Naive thymus-derived CD8-positive, alpha-beta T cell (primary cell): ENCODE measurements around the gene C5. TPM values are rescaled to one million over a fixed set of nuclear protein-coding genes. Genes with fewer than 3 reads are reported as not detected.

ENCODE experiments used
- ATAC-seq, 2 donors: fragments of 150-1000 bp; cut with Tn5 transposase in 1 of 2; sonication (Bioruptor Pico), chemical (Tn5 transposase) in 1 of 2; 1 replicate in 1 of 2; 2 replicates in 1 of 2; pipeline ENCODE4 v1.10.0; 2021; ENCODE audit warnings: mild to moderate bottlenecking in 2 of 2, moderate library complexity in 2 of 2
- POLR2A ChIA-PET: fragments of 350-600 bp; sonication (Branson Sonifier 250); formaldehyde crosslinking; loops from one replicate; lab custom pipeline; 2021; ENCODE audit warnings: antibody characterized with exemption; lab: Charles Lee
- DNase-seq, 10 donors: peaks; one replicate each; pipeline versions ENCODE4 v3.0.0 to v3.0.0-alpha.2; 2020 to 2022
- H3K27ac Mint-ChIP-seq, 10 donors: one replicate each; pipeline ENCODE4 v1.8.0; 2020 to 2022; ENCODE audit warnings: mild to moderate bottlenecking in 10 of 10, mixed read lengths in 10 of 10, moderate library complexity in 4 of 10, inconsistent platforms in 1 of 10
- H3K27me3 Mint-ChIP-seq, 5 donors: one replicate each; pipeline ENCODE4 v1.8.0; 2021 to 2022; ENCODE audit warnings: mixed read lengths in 5 of 5
- H3K36me3 Mint-ChIP-seq, 3 donors: one replicate each; pipeline ENCODE4 v1.8.0; 2020 to 2022; ENCODE audit warnings: mixed read lengths in 3 of 3, mild to moderate bottlenecking in 2 of 3, inconsistent platforms in 1 of 3
- H3K4me1 Mint-ChIP-seq, 4 donors: one replicate each; pipeline ENCODE4 v1.8.0; 2021 to 2022; ENCODE audit warnings: mixed read lengths in 4 of 4
- H3K4me3 Mint-ChIP-seq, 10 donors: one replicate each; pipeline ENCODE4 v1.8.0; 2020 to 2022; ENCODE audit warnings: mild to moderate bottlenecking in 10 of 10, mixed read lengths in 10 of 10, moderate library complexity in 6 of 10, inconsistent platforms in 1 of 10
- H3K9me3 Mint-ChIP-seq, 9 donors: one replicate each; pipeline ENCODE4 v1.8.0; 2020 to 2022; ENCODE audit warnings: mixed read lengths in 9 of 9, mild to moderate bottlenecking in 3 of 9, inconsistent platforms in 1 of 9, moderate library complexity in 1 of 9
- polyA plus RNA-seq, 3 donors: library from polyadenylated mRNA; unstranded; fragments of 300-500 nt; fragmentation: Illumina TruSeq; gene quantifications; one replicate each; pipeline ENCODE4 v1.2.3, GENCODE V29; 2021
- total RNA-seq, 8 experiments: library from RNA in 2 of 8; stranded (reverse) in 2 of 8; gene quantifications; one replicate each; pipeline ENCODE4 v1.2.3 and lab custom pipeline; 2021 to 2026

Gene C5
- total and polyA plus RNA-seq, 5 experiments from 2014 or later = 0.32 to 1.1 (median 0.86) TPM; not detected in 1

DNA sequence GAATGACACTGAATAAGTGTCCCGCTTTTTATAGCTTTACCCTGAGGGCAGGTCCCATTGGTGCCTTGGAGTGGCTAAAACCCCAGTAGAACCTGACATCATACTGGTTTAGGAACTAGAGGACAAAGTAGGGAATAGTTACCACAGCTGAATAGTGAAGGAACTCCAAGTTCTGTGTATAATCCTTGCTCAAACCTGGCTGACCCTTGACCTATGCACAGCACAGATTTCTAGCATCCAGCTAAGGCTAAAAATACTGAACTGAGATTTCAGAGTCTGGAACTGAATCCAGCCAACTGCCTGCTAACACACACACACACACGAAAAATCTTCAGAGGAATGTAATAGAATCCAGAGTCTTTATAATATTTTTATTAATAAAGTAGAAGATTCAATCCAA, 50.8 kb downstream of the C5 start:
- H3K9me3 Mint-ChIP-seq = no peaks in the 10 kb centered on the region

DNA sequence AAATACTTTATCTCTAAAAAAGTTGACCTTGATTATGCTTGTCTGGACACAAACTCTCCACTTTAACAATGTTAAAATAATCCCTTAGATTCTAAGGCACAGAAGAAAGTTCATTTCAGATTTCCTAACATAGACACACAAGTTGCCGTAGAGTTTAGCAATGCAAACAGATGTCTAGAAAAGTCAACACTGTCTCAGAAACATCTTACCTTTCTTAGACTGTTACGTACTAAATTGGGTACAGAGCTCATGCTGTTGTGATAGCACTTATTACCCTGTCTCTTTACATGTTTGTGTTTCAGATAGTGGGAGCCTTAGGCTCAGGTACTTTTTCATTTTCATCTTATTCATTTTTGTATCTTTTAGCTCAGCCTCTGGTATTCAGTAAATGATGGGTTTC, 52.0 kb downstream of the C5 start:
- DNase-seq (no peak), ATAC-seq (no peak)
- Mint-ChIP-seq H3K27me3 (no peaks in the 10 kb centered on the region), H3K4me1 (peaks cover 0 to 2% (median 0%) of the 10 kb centered on the region in 4 donors), H3K36me3 (no peaks in the 10 kb centered on the region), H3K4me3 (no peak overlapping the region), H3K9me3 (no peaks in the 10 kb centered on the region), H3K27ac (no peak overlapping the region)
- POLR2A ChIA-PET = interaction anchor here (0.5 kb wide), 1 partner anchor 251 kb away, joined by 4 read pairs; no protein-coding TSS in a partner anchor

More for the DNA sequence above, 50.8 kb downstream of the C5 start:
- DNase-seq (no peak), ATAC-seq (no peak)
- Mint-ChIP-seq H3K27ac (no peak overlapping the region), H3K27me3 (no peaks in the 10 kb centered on the region), H3K36me3 (no peaks in the 10 kb centered on the region), H3K4me3 (no peak overlapping the region), H3K4me1 (peaks cover 0 to 2% (median 0%) of the 10 kb centered on the region in 4 donors)
- POLR2A ChIA-PET = no interaction called here

DNA sequence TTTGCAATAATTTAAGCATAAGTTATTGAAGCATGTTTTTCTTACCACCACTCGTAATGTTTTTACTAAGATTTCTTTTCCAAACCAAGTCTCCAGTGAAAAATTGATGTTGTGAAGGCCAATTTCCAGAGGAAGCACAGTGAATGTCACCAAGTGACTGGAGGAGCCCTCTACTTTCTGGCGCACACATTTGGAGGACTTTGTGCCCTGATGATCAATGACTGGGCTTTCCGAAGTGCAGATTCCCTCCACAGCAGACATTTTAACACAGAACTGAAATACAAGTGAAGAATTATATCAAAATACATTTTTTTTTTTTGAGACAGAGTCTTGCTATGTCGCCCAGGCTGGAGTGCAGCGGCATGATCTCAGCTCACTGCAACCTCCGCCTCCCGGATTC, 52.6 kb downstream of the C5 start:
- POLR2A ChIA-PET = no interaction called here
- Mint-ChIP-seq H3K4me1 (peaks cover 0 to 2% (median 0%) of the 10 kb centered on the region in 4 donors), H3K9me3 (no peaks in the 10 kb centered on the region), H3K27ac (no peak overlapping the region), H3K36me3 (no peaks in the 10 kb centered on the region), H3K27me3 (no peaks in the 10 kb centered on the region), H3K4me3 (no peak overlapping the region)
- ATAC-seq (no peak), DNase-seq (no peak)

DNA sequence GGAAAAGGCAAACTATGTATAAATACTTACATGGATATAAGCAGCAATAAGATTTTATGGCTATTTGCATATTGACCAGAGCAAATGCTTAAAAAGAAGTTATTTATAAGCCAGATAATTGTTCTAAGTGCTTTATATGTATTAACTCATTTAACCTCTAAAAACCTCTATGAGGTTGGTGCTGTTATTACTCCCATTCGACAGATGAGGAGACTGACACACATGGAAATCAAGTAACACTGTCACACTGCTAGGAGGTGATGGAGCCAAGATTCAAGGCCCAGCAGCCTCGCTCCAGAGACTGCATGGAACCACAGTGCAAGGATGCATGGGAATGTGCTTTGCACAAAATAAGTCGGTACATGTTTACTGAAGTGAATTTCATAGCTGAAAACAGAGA, 53.7 kb downstream of the C5 start:
- ATAC-seq (no peak), DNase-seq (no peak)
- Mint-ChIP-seq H3K4me3 (no peak overlapping the region), H3K27me3 (no peaks in the 10 kb centered on the region), H3K36me3 (no peaks in the 10 kb centered on the region), H3K9me3 (no peaks in the 10 kb centered on the region), H3K27ac (no peak overlapping the region), H3K4me1 (peaks cover 0 to 2% (median 0%) of the 10 kb centered on the region in 4 donors)
- POLR2A ChIA-PET = no interaction called here

DNA sequence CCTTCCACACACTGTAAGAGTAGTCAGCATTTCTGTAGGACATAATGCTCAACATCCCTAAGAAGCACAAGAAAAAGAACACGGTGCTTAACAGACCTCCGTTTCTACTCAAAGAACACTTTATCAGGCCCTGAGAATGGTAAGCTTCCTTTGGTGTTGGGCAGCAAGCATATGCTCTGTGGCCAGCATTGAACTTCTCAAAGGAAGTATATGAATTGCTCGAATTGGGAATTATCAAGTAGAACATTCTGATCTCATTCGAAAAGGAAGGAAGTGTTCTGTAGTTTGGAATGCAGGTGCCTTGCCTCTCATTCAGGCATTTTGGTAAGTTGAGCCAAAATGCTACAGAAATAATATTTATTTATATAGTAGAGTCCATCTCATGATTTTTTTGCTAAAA, 61.0 kb downstream of the C5 start:
- H3K27me3 Mint-ChIP-seq = no peaks in the 10 kb centered on the region
- H3K9me3 Mint-ChIP-seq = no peaks in the 10 kb centered on the region
- no peak for ATAC-seq
- H3K36me3 Mint-ChIP-seq = peaks cover 0 to 3% (median 0%) of the 10 kb centered on the region in 3 donors
- no peak overlapping the region for H3K27ac Mint-ChIP-seq
- no peak overlapping the region for H3K4me3 Mint-ChIP-seq
- no peak for DNase-seq
- no peaks in the 10 kb centered on the region for H3K4me1 Mint-ChIP-seq
- POLR2A ChIA-PET = interaction anchor here (0.7 kb wide), 1 partner anchor 52 kb away, joined by 4 read pairs; no protein-coding TSS in a partner anchor

DNA sequence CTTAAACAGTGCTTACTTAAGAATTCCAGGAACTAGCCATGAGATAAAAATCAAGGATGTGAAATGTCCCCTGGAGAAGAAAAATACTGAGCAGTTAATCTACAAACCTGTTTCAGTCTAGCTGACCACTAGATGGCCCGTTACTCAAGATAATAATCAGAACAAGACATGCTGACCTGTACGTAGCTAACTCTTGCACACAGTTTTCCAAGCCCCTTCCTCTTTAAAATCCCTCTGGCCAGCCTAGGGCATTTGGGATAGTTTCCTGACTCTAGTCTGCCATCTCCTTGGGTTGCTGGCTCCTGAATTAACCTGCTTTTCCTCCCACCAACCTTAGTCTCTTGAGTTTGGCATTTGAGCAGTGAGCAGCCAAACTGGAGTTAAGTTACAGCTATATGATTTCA, 64.3 kb downstream of the C5 start:
- H3K4me1 Mint-ChIP-seq = peaks cover 0 to 14% (median 3%) of the 10 kb centered on the region in 4 donors
- H3K4me3 Mint-ChIP-seq = no peak overlapping the region
- ATAC-seq = no peak
- no peaks in the 10 kb centered on the region for H3K27me3 Mint-ChIP-seq
- H3K9me3 Mint-ChIP-seq = no peaks in the 10 kb centered on the region
- DNase-seq = no peak
- peaks cover 0 to 3% (median 0%) of the 10 kb centered on the region in 3 donors for H3K36me3 Mint-ChIP-seq
- H3K27ac Mint-ChIP-seq = peak overlapping the region in 1 of 10 donors; percentile 64
- POLR2A ChIA-PET = no interaction called here

DNA sequence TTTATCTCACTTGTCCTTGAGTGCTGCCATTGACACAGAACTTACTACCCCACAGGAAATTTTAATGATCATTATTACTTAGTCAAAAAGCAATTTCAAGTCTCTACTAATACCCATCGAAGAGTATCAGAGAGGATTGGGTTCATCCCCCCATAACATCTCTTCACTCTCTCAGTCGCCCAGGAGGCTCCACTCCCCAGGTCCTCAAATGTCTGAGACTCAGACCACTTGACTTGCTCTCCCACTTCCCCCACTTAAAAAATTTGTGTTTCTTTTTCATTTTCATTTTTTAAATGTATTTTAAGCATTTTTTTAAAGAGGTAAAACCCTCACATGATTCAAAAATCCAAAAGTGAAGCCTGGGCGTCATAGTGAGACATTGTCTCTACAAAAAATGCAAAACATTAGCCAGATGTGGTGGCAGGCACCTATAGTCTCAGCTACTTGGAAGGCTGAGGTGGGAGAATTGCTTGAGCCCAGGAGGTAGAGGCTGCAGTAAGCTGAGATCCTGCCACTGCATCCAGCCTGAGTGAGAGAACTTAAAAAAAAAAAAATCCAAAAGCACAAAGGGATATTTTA, 66.7 kb downstream of the C5 start:
- peaks cover 0 to 14% (median 3%) of the 10 kb centered on the region in 4 donors for H3K4me1 Mint-ChIP-seq
- POLR2A ChIA-PET = no interaction called here
- H3K27ac Mint-ChIP-seq = peak overlapping the region in 1 of 10 donors; percentile 9

DNA sequence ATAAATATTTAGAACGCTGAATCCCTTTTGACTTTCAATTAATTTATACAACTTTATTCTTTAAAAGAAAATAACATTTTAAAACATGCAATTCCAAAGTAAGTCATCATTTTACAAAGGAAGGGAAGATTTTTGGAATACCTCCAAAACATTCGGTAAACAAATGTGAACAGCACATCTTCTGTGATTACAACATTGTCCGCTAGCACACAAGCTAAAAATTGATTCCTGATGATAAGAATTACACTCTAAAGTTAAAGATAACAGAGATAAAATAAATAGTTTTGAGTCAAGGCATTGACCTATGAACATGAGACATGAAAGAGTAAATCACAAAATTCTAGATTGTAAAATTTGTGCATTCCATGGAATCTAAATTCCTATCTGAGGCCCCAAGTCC, 67.2 kb downstream of the C5 start:
- Mint-ChIP-seq H3K36me3 (peaks cover 0 to 2% (median 0%) of the 10 kb centered on the region in 3 donors), H3K27me3 (no peaks in the 10 kb centered on the region), H3K4me1 (peaks cover 0 to 14% (median 3%) of the 10 kb centered on the region in 4 donors), H3K9me3 (no peaks in the 10 kb centered on the region), H3K27ac (peak overlapping the region in 1 of 10 donors; percentile 9), H3K4me3 (no peak overlapping the region)
- no peak for ATAC-seq
- DNase-seq = no peak
- POLR2A ChIA-PET = no interaction called here

More for the DNA sequence above, 66.7 kb downstream of the C5 start:
- peaks cover 0 to 2% (median 0%) of the 10 kb centered on the region in 3 donors for H3K36me3 Mint-ChIP-seq
- ATAC-seq (no peak), DNase-seq (no peak)
- no peaks in the 10 kb centered on the region for H3K9me3 Mint-ChIP-seq
- no peaks in the 10 kb centered on the region for H3K27me3 Mint-ChIP-seq
- H3K4me3 Mint-ChIP-seq = no peak overlapping the region

DNA sequence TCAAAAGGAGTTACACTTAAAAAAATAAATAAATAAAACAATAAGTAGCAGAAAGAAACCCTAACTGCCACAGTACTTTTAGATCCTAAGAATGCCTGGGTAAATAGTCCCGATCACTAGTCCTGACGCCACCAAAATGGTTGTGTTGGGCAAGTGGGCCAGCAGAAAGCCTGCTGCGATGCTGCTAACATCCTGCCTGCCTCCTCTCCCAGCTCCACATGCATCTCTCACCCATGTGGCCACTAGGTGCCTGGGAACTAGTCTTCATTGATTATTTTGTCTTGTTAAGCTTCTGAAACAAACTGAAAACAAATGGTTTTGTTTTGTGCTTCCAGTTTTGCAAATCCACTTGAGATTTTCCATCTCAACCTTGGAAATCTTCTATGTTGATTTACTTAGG, 69.1 kb downstream of the C5 start:
- no peaks in the 10 kb centered on the region for H3K9me3 Mint-ChIP-seq
- no peak for ATAC-seq
- H3K27ac Mint-ChIP-seq = no peak overlapping the region

DNA sequence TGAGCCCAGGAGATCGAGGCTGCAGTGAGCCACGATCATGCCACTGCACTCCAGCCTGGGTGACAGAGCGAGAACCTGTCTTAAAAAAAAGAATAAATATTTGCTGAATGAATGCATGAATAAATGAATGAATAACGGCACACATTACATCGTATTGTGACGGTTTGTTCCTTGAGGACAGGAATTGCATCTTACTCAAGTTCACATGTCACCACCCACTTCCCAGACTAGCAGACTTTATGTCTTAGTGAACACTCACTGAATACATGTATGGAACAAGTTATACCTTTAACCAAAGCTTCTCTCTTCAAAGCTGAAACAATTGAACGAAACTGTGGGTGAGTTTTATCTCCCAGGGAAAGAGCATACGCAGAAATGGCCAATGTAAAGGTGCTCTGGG, 70.3 kb downstream of the C5 start:
- no peak overlapping the region for H3K27ac Mint-ChIP-seq
- H3K4me3 Mint-ChIP-seq = no peak overlapping the region
- H3K9me3 Mint-ChIP-seq = no peaks in the 10 kb centered on the region
- DNase-seq = no peak
- peaks cover 8 to 22% (median 12%) of the 10 kb centered on the region in 4 donors for H3K4me1 Mint-ChIP-seq
- POLR2A ChIA-PET = no interaction called here
- no peaks in the 10 kb centered on the region for H3K27me3 Mint-ChIP-seq
- no peaks in the 10 kb centered on the region for H3K36me3 Mint-ChIP-seq
- ATAC-seq = no peak

More for the DNA sequence above, 69.1 kb downstream of the C5 start:
- no peak for DNase-seq
- H3K27me3 Mint-ChIP-seq = no peaks in the 10 kb centered on the region
- peaks cover 0 to 14% (median 3%) of the 10 kb centered on the region in 4 donors for H3K4me1 Mint-ChIP-seq
- no peak overlapping the region for H3K4me3 Mint-ChIP-seq
- POLR2A ChIA-PET = no interaction called here
- no peaks in the 10 kb centered on the region for H3K36me3 Mint-ChIP-seq

DNA sequence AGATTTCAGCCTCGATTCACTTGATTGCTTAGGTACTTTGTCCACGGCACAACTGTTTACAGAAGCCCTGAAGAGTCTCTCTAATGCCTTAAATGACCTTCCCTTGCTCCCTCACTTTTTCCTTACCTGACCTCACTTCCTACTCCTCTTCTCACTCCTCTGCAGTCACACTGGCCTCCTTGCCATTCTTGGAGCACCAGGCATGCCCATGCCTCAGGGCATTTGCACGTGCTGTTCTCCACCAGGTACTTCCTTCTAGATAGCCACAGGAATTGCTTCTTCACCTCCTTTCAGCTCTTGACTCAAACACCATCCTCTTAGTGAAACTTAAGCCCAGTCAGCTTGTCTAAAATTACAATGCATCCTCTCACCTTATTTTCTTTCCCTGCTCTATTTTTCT, 71.1 kb downstream of the C5 start:
- no peak overlapping the region for H3K4me3 Mint-ChIP-seq
- no peaks in the 10 kb centered on the region for H3K9me3 Mint-ChIP-seq
- DNase-seq (no peak), ATAC-seq (no peak)
- POLR2A ChIA-PET = no interaction called here
- H3K36me3 Mint-ChIP-seq = no peaks in the 10 kb centered on the region
- H3K27ac Mint-ChIP-seq = peak overlapping the region in 2 of 10 donors; percentile 23 to 44
- H3K27me3 Mint-ChIP-seq = no peaks in the 10 kb centered on the region
- H3K4me1 Mint-ChIP-seq = peaks cover 14 to 30% (median 19%) of the 10 kb centered on the region in 4 donors

DNA sequence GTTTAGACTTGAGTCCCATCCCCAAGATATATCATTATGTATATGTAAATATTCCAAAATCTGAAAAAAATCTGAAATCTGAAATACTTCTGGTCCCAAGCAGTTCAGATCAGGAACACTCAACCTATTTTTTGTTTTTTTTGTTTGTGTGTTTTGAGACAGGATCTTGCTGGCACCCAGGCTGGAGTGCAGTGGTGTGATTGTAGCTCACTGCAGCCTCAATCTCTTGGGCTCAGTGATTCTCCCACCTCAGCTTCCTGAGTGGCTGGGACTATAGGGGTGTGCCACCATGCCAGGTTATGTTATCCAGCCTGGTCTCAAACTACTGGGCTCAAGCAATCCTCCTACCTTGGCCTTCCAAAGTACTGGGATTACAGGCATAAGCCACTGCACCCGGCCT, 72.8 kb downstream of the C5 start:
- no peak overlapping the region for H3K4me3 Mint-ChIP-seq
- DNase-seq (no peak), ATAC-seq (no peak)
- POLR2A ChIA-PET = no interaction called here
- H3K27ac Mint-ChIP-seq = no peak overlapping the region
- H3K4me1 Mint-ChIP-seq = peaks cover 13 to 28% (median 20%) of the 10 kb centered on the region in 4 donors
- no peaks in the 10 kb centered on the region for H3K27me3 Mint-ChIP-seq
- no peaks in the 10 kb centered on the region for H3K36me3 Mint-ChIP-seq
- no peaks in the 10 kb centered on the region for H3K9me3 Mint-ChIP-seq

DNA sequence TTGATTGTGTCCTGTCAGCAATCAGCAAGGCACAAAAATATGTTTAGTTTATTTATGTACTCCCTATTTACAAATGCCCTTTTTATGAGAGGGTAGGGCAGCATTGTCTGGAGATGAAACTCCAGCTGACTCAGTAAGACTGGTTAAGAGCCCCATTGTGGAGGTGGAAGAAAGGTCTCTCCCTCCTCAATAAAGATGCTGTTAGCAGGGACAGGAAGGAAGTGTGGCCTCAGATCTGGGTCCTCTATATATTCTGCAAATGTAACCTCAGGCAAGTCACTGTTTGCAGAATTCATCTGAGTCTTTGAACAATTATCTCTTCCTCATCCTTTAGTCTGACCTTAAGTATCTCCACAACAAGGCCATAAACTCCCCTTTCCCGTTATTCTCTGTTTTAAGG, 75.2 kb downstream of the C5 start:
- POLR2A ChIA-PET = no interaction called here
- Mint-ChIP-seq H3K27ac (peak overlapping the region; percentile 29 to 85 (median 76)), H3K27me3 (no peaks in the 10 kb centered on the region), H3K36me3 (no peaks in the 10 kb centered on the region), H3K4me1 (peaks cover 12 to 20% (median 17%) of the 10 kb centered on the region in 4 donors), H3K9me3 (no peaks in the 10 kb centered on the region), H3K4me3 (peak overlapping the region in 4 of 10 donors; percentile 14 to 49 (median 32))
- ATAC-seq = peak; percentile 42 to 87
- peak in 2 of 10 donors; percentile 13 to 23 for DNase-seq

DNA sequence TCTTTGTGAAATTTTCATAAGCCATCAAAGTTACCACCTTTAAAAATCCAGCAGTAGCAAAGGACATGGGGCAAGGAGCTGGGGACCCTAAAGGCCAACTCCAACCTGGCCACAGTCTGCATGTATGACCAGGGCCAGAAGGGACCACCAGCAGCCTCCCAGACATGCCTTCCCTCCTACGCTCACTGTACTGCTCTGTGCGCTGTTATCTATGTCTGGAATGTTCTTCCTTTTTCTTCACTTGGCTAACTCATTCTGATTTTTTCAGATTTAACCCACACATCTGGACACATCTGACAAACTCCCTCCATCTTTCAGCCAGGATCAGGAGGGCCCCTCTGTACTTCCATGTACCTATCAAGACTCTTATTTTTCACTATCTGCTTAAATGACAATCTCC, 75.9 kb downstream of the C5 start:
- peak overlapping the region in 6 of 10 donors; percentile 29 to 80 (median 44) for H3K27ac Mint-ChIP-seq
- POLR2A ChIA-PET = no interaction called here

More for the DNA sequence above, 75.9 kb downstream of the C5 start:
- ATAC-seq = no peak
- no peaks in the 10 kb centered on the region for H3K36me3 Mint-ChIP-seq
- no peak overlapping the region for H3K4me3 Mint-ChIP-seq
- H3K4me1 Mint-ChIP-seq = peaks cover 12 to 20% (median 17%) of the 10 kb centered on the region in 4 donors
- no peaks in the 10 kb centered on the region for H3K9me3 Mint-ChIP-seq
- no peak for DNase-seq
- H3K27me3 Mint-ChIP-seq = no peaks in the 10 kb centered on the region
